GM23338 (cell line): ENCODE results near the gene ME3. TPM values are rescaled to one million over a fixed set of nuclear protein-coding genes. Genes with fewer than 3 reads are reported as not detected.

Experiments
- ATAC-seq: fragments of 200-7000 bp; cut with Tn5 transposase; 3 replicates; pipeline ENCODE4 v1.9.1; 2020
- DNase-seq: peaks from one replicate; pipeline ENCODE4 v3.0.0-alpha.2; 2015; ENCODE audit warnings: low spot score
- H2AFZ ChIP-seq: fragments of 200-600 bp; sonication (generic); 2 replicates; pipeline ENCODE4 v1.8.0; 2016; ENCODE audit warnings: antibody characterized with exemption, mild to moderate bottlenecking, moderate library complexity
- H3F3A ChIP-seq: fragments of 200-600 bp; sonication (generic); replicated peaks from 2 replicates; pipeline ENCODE4 v1.8.0; 2017; ENCODE audit warnings: antibody characterized with exemption, mixed run types, low read depth
- H3K27ac ChIP-seq: fragments of 200-600 bp; sonication (generic); 2 replicates; pipeline ENCODE4 v1.6.1; 2016; ENCODE audit warnings: low read depth
- H3K27me3 ChIP-seq: fragments of 200-600 bp; sonication (generic); 2 replicates; pipeline ENCODE4 v1.8.0; 2016; ENCODE audit warnings: mild to moderate bottlenecking, mixed run types, moderate library complexity; ENCODE audit not compliant: insufficient read depth
- H3K36me3 ChIP-seq: fragments of 200-600 bp; sonication (generic); 2 replicates; pipeline ENCODE4 v1.8.0; 2016; ENCODE audit warnings: mild to moderate bottlenecking; ENCODE audit not compliant: insufficient read depth
- H3K4me1 ChIP-seq: fragments of 200-600 bp; sonication (generic); 2 replicates; pipeline ENCODE4 v1.8.0; 2016; ENCODE audit warnings: mild to moderate bottlenecking, moderate library complexity; ENCODE audit not compliant: insufficient read depth
- H3K4me2 ChIP-seq: fragments of 200-600 bp; sonication (generic); 2 replicates; pipeline ENCODE4 v1.7.1; 2017; ENCODE audit warnings: mixed run types
- H3K4me3 ChIP-seq: fragments of 200-600 bp; sonication (generic); 2 replicates; pipeline ENCODE4 v1.6.1; 2016; ENCODE audit warnings: mixed run types
- H3K79me2 ChIP-seq: fragments of 200-600 bp; sonication (generic); replicated peaks from 2 replicates; pipeline ENCODE4 v1.8.0; 2017; ENCODE audit warnings: mild to moderate bottlenecking; ENCODE audit not compliant: insufficient read depth
- H3K9me2 ChIP-seq: fragments of 200-600 bp; sonication (generic); 2 replicates; pipeline ENCODE4 v1.8.0; 2017; ENCODE audit not compliant: insufficient read depth
- H4K20me1 ChIP-seq: fragments of 200-600 bp; sonication (generic); replicated peaks from 2 replicates; pipeline ENCODE4 v1.8.0; 2017; ENCODE audit warnings: mild to moderate bottlenecking; ENCODE audit not compliant: insufficient read depth
- H3K27ac Mint-ChIP-seq: 2 replicates; pipeline ENCODE4 v1.8.0; 2020; ENCODE audit warnings: inconsistent platforms, mild to moderate bottlenecking, moderate library complexity, mixed read lengths
- H3K27me3 Mint-ChIP-seq: 3 replicates; pipeline ENCODE4 v1.8.0; 2022; ENCODE audit warnings: low read depth, mild to moderate bottlenecking, moderate library complexity, mixed read lengths, inconsistent platforms; ENCODE audit not compliant: insufficient read depth, poor library complexity
- H3K36me3 Mint-ChIP-seq: 3 replicates; pipeline ENCODE4 v1.8.0; 2021; ENCODE audit warnings: low read depth, mild to moderate bottlenecking, inconsistent platforms, moderate library complexity, mixed read lengths
- H3K4me1 Mint-ChIP-seq: 3 replicates; pipeline ENCODE4 v1.8.0; 2020; ENCODE audit warnings: mild to moderate bottlenecking, inconsistent platforms, mixed read lengths
- H3K4me3 Mint-ChIP-seq: 3 replicates; pipeline ENCODE4 v1.8.0; 2021; ENCODE audit warnings: moderate library complexity, mild to moderate bottlenecking, inconsistent platforms, mixed read lengths
- H3K9me3 Mint-ChIP-seq: 3 replicates; pipeline ENCODE4 v1.8.0; 2020; ENCODE audit warnings: moderate library complexity, mild to moderate bottlenecking, inconsistent platforms, mixed read lengths
- CREB1 ChIP-seq: fragments of 250-450 bp; sonication (Bioruptor Pico); IDR thresholded peaks from 2 replicates; pipeline ENCODE4 v1.5.0; 2020; ENCODE audit warnings: low read depth, mild to moderate bottlenecking, moderate library complexity
- CTCF ChIP-seq, 2 experiments: fragments of 200-600 bp in 1 of 2; sonication (generic) in 1 of 2; conservative IDR thresholded peaks; 2 replicates each; pipeline versions ENCODE4 v1.5.1 to v1.6.1; 2016 to 2017; ENCODE audit warnings: antibody characterized with exemption in 2 of 2, low read depth in 2 of 2, mild to moderate bottlenecking in 2 of 2, moderate library complexity in 1 of 2
- ETS1 ChIP-seq: IDR thresholded peaks from 2 replicates; pipeline ENCODE4 v1.6.1; 2016; ENCODE audit warnings: antibody characterized with exemption
- EZH2 ChIP-seq: fragments of 200-600 bp; sonication (generic); IDR thresholded peaks from one replicate; pipeline ENCODE4 v1.8.0; 2017; ENCODE audit warnings: antibody characterized with exemption, mild to moderate bottlenecking, low read depth; ENCODE audit not compliant: unreplicated experiment
- EZH2phosphoT487 ChIP-seq: fragments of 200-600 bp; sonication (generic); IDR thresholded peaks from one replicate; pipeline ENCODE4 v1.8.1; 2018; ENCODE audit warnings: antibody characterized with exemption; ENCODE audit not compliant: unreplicated experiment
- JUNB ChIP-seq: IDR thresholded peaks from one replicate; pipeline ENCODE4 v1.6.1; 2016; ENCODE audit warnings: antibody characterized with exemption; ENCODE audit not compliant: unreplicated experiment
- NANOG ChIP-seq: IDR thresholded peaks from 2 replicates; pipeline ENCODE4 v1.6.1; 2016; ENCODE audit warnings: antibody characterized with exemption, borderline replicate concordance
- POLR2AphosphoS5 ChIP-seq: IDR thresholded peaks from 2 replicates; pipeline ENCODE4 v1.6.1; 2016; ENCODE audit warnings: antibody characterized with exemption, low read depth
- REST ChIP-seq: IDR thresholded peaks from one replicate; pipeline ENCODE4 v1.6.1; 2018; ENCODE audit warnings: antibody characterized with exemption; ENCODE audit not compliant: unreplicated experiment
- STAT1 ChIP-seq: IDR thresholded peaks from one replicate; pipeline ENCODE4 v1.6.1; 2016; ENCODE audit warnings: antibody characterized with exemption; ENCODE audit not compliant: unreplicated experiment
- ZNF114 ChIP-seq: fragments of 250-450 bp; sonication (Bioruptor Pico); IDR thresholded peaks from 2 replicates; pipeline ENCODE4 v1.5.0; 2020; ENCODE audit warnings: mild to moderate bottlenecking, moderate library complexity
- ZNF462 ChIP-seq: fragments of 250-450 bp; sonication (Bioruptor Pico); IDR thresholded peaks from 2 replicates; pipeline ENCODE4 v1.5.0; 2020; ENCODE audit warnings: mild to moderate bottlenecking, moderate library complexity
- polyA plus RNA-seq: library from polyadenylated mRNA; unstranded; fragments of >200 nt; fragmentation: Nextera tagmentation; extraction: Ambion mirVana; gene quantifications from 2 replicates; pipeline ENCODE4 v1.2.1, GENCODE V29; 2016
- total RNA-seq: library from RNA; depleted of rRNA; stranded (reverse); fragments of >200 nt; shearing (Covaris generic); gene quantifications from 2 replicates; pipeline ENCODE4 v1.2.3, GENCODE V29; 2014

Gene ME3
- total and polyA plus RNA-seq, 2 experiments from 2014 or later, result 1.3 to 4.0 TPM

GRCh38 chr11:86638673-86639072, 33.7 kb downstream of the ME3 start (continued):
- TF ChIP-seq REST (no peak), CREB1 (CRISPR knock-in tag) (no peak), POLR2AphosphoS5 (no peak), ZNF114 (CRISPR knock-in tag) (no peak), STAT1 (no peak), ETS1 (no peak), EZH2phosphoT487 (no peak), EZH2 (no peak)

GRCh38 chr11:86637988-86638387, 34.4 kb downstream of the ME3 start:
- Histone ChIP-seq H2AFZ (no peak overlapping the region), H3K27me3 (no peaks in the 10 kb centered on the region)
- ATAC-seq, result no peak
- TF ChIP-seq NANOG (no peak), POLR2AphosphoS5 (no peak), EZH2phosphoT487 (no peak), ZNF462 (no peak), ETS1 (no peak), CTCF (conservative IDR thresholded peaks at IDR 0.05; ENCODE audit: low read depth in 2 of 2) (no peak), JUNB (no peak)

More at GRCh38 chr11:86637988-86638387, 34.4 kb downstream of the ME3 start:
- Histone ChIP-seq H3K4me3 (no peak overlapping the region), H3K4me1 (no peaks in the 10 kb centered on the region), H3K4me2 (no peak overlapping the region), H4K20me1 (no peaks in the 10 kb centered on the region), H3K79me2 (no peaks in the 10 kb centered on the region), H3K9me2 (peaks cover 10% of the 10 kb centered on the region; the same call in 1 of the 2 replicates), H3K36me3 (no peaks in the 10 kb centered on the region), H3K27ac (no peak overlapping the region), H3F3A (no peaks in the 10 kb centered on the region)
- Mint-ChIP-seq H3K27me3 (no peaks in the 10 kb centered on the region), H3K4me1 (peaks cover 3% of the 10 kb centered on the region; the same call in 2 of the 3 replicates), H3K36me3 (no peaks in the 10 kb centered on the region), H3K9me3 (no peaks in the 10 kb centered on the region), H3K4me3 (no peak overlapping the region), H3K27ac (no peak overlapping the region)
- DNase-seq, result no peak
